Dermis microvascular lymphatic vessel endothelial cell (primary cell): Measurements from ENCODE around the gene CABP4. TPM values are rescaled to one million over a fixed set of nuclear protein-coding genes. Genes with fewer than 3 reads are reported as not detected.
"Not testable (repeated sequence)": the region's sequence is repeated elsewhere in the genome, so short reads cannot be mapped to it uniquely, and the experiment has no call there.

Experiments
- DNase-seq, 2 donors: peaks; one replicate each; pipeline versions ENCODE4 v3.0.0 to v3.0.0-alpha.2; 2010; ENCODE audit warnings: low read depth in 2 of 2
- total RNA-seq: library from RNA; depleted of rRNA; stranded (reverse); fragments of >200 nt; gene quantifications from 2 replicates; pipeline ENCODE4 v1.2.1, GENCODE V29; 2014

Gene CABP4
- total RNA-seq, 1 donor from 2014 or later, result 1.5 TPM

DNA sequence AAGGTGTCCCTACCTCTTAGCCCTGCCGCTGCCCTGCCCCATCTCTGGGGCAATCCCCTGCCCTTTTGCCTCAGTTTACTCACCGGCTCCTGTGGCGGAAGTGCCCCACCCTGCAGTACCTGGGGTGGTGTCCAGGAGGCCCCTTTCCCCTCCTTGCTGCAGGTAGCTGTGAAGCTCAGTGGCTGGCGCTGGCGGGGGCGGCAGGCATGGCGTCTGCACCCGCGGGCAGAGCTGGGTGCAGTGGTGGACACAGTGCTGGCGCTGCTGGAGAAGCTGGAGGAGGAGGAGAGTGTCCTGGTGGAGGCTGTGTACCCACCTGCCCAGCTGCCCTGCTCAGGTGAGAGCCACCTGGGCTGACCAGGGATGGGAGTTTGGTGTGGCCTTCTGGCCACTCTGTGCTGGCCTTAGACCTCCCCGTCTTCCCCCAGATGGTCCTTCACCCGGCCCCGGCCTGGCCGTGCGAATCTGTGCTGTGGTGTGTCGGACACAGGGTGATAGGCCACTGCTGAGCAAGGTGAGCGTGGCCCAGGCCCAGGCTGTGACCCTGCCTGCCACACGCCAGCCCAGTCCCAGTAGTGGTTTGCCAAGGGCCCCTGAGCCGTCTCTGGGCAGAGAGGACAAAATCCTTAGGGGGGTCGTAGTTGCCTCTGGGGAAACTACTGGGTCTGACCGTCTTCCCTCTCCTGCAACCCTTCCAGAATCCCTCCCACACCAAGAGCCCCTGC is 35.7 kb upstream of the CABP4 start:
- DNase-seq, result no peak

DNA sequence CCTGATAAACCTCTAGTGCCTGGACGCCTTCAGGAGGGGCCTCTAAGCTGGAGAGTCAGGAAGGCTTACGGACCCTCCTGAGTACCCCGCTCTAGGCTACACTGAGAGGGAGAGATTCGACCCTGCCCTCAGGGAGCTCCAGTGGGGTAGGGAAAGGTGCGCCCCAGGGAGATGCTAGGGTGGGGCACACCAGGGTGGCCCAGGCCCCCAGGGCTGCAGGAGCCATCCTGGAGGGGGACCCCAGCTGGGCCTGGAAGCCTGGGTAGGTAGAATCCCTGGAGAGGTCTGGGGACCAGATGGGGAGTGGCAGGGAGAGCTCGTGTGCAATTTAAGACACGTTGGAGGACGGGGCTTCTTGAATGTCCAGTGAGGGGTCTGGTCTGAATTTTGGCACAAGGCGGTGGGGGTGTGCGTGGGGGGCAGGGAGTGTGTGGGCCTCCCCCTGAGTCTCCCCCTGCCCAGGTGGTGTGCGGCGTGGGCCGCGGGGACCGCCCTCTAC is 35.0 kb upstream of the CABP4 start:
- DNase-seq, result no peak

DNA sequence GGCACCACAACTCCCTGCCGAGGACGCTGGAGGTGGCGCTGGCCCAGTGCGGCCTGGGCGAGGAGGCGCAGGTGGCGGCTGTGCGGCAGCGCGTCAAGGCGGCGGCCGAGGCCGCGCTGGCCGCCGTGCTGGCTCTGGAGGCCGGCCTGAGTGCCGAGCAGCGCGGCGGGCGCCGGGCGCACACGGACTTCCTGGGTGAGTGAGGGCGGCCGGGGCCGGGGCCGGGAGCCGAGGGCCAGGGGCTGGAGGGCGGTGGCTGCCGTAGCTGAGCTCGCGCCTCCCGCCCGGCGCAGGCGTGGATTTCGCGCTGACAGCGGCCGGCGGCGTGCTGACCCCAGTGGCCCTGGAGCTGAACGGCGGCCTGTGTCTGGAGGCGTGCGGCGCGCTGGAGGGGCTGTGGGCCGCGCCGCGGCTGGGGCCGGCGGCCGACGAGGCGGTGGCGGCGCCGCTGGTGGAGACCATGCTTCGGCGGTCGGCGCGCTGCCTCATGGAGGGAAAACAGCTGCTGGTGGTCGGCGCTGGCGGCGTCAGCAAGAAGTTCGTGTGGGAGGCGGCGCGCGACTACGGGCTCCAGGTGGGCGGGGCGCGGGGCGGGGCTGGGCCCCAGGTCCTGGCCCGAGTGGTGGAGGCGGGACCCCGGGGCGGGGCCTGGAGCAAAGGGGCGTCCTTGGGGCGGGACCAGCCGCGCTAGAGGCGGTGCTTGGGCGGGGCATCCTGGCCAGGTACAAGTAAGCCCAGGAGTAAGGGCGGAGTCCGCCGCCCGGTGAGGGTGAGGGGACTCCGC is 34.3 kb upstream of the CABP4 start:
- peak; percentile 65 to 94 for DNase-seq

DNA sequence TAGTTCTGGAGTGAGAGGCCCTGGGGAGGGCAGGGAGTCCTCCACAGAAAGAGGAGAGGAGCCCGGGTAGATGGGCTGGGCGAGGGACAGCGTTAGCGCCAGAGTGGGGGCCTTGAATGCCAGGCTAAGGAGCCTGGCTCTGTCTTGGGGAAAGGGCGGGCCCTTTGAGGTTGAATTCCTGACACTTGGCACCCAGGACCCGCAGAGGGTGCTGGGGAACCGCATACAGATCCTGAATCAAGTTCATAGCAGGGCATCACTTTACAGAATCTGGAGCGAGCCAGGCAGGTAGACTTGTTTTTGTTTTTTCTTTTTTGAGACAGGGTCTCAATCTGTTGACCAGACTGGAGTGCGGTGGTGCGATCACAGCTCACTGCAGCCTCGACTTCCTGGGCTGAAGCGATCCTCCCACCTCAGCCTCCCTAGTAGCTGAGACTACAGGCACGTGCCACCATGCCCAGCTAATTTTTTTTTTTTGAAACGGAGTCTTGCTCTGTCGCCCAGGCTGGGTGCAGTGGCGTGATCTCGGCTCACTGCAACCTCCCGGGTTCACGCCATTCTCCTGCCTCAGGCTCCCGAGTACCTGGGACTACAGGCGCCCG is 33.6 kb upstream of the CABP4 start:
- DNase-seq, result no peak

DNA sequence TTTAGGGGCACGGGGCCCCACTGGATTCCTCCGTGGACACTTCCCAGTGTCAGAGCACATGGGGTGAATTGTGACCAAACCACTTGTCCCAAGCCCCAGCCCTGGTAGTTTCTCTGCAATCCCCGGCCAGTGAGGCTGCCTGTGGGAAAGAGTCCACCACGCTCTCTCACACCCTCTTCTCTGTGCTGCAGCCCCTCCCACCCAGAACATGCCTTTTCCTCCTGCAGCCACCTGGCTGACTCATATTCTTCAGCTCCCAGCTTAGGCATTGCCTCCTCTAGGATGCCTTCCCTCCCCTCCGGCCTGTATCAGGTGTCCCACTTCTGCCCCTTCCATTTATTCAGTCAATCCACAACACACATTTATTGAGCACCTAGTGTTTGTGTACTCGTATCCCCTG is 32.3 kb upstream of the CABP4 start:
- no peak for DNase-seq

DNA sequence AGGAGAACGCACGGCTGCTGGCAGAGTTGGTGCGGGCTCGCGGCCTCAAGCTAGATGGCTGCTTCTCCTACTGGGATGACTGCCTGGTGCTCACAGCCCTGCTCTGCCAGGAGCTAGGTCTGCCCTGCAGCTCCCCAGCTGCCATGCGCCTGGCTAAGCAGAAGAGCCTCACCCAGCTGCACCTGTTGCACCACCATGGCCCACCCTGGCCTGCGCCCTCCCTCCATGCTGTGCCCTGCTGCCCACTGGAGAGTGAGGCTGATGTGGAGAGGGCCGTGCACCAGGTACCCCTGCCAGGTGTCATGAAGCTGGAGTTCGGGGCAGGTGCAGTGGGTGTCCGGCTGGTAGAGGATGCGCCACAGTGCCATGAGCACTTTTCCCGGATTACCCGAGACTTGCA is 31.7 kb upstream of the CABP4 start:
- no peak for DNase-seq

DNA sequence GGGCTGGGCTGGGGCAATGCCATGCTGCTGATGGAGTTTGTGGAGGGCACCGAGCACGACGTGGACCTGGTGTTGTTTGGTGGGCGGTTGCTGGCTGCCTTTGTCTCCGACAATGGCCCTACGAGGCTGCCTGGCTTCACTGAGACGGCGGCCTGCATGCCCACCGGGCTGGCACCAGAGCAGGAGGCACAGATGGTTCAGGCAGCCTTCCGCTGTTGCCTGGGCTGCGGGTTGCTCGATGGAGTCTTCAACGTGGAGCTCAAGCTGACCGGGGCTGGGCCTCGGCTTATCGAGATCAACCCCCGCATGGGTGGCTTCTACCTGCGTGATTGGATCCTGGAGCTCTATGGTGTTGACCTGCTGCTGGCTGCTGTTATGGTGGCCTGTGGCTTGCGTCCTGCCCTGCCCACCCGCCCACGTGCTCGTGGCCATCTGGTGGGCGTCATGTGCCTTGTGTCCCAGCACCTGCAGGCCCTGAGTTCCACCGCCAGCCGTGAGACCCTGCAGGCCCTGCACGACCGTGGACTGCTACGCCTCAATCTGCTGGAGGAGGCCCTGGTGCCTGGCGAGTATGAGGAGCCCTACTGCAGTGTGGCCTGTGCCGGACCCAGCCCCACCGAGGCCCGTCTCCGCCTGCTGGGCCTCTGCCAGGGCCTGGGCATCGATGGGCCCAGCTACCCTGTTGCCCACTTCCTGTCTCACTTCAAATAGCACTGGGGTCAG is 31.1 kb upstream of the CABP4 start:
- DNase-seq, result no peak

DNA sequence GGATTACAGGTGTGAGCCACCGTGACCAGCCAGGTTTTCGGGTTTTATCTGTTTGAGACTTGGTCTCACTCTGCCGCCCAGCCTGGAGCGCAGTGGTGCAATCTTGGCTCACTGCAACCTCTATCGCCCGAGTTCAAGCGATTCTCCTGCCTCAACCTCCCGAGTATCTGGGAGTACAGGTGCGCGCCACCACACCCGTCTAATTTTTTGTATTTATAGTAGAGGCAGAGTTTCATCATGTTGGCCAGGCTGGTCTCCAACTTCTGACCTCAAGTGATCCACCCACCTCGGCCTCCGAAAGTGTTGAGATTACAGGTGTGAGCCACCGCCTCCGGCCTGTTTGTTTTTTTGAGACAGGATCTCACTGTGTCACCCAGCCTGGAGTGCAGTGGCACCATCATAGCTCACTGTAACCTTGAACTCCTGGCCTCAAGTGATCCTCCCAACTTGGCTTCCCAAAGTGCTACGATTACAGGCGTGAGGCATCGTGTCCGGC is 27.7 kb upstream of the CABP4 start:
- DNase-seq, result not testable (repeated sequence)

DNA sequence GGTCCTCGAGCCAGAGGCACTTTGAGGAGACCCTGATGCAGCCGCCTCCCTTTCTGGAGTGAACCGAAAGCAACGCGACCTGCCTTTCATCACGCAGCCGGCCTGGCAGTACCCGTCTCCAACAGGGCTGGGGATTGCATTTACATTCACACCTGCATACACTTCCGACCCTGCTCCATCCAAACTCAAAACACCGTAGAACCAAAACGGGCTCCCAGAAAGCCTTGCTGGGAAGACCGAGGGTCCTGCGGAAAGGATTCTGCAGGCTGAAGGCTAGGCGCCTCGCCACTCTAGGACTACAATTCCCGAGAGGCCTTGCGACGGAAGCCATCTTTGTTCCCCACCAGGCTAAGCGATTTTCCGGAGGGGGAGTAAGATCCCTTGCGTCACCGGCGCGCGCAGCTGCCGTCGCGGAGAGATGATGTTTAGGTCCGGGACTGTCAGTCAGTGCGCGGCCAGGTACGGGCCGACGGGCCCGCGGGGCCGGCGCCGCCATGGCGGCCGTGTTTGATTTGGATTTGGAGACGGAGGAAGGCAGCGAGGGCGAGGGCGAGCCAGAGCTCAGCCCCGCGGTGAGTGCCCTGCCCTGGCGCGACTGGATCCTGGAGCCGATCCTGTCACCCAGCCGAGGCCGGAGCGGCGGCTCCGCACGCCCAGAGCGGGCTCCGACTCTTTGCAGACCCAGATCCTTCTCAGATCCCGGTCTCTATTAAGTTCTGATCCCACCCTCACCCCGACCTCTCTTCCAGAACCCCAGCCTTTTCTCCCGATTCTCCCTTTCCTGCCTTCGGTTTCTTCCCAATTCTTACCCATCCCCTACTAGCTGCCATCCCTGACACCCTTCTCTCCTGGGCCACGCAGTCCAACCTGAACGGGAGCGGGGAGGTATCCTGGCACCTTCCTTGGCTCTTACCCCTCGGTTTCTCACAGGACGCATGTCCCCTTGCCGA is 26.8 kb upstream of the CABP4 start, which contains the start of gene RPS6KB2:
Gene RPS6KB2 (plus strand): TSS at position 443 of the 950 bp plus-strand sequence. CDS start 52 bp downstream, at position 495.
- peak; percentile 95 to 97 for DNase-seq

DNA sequence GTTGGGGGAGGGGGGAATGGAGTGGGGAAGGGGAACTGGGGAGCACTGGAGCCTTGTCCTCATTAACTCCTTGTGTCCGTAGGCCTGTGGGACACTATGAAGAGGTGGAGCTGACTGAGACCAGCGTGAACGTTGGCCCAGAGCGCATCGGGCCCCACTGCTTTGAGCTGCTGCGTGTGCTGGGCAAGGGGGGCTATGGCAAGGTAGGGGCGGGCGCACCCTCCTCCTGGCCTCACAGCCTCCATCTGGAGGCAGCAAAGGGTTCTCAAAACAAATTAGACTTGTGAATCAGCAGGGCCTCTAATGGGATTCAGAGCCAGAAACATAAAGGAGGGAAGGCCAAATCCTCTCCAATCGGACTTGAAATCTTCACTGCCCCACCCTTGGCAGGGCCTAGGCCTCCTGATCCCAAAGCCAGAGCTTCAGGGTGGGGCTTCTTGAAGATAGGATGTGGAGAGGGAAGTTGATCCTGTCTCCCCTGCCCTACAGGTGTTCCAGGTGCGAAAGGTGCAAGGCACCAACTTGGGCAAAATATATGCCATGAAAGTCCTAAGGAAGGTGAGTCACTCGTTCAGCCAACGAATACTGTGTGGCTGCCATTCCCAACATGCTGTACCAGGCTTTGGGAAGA is 26.0 kb upstream of the CABP4 start:
- DNase-seq, result no peak

DNA sequence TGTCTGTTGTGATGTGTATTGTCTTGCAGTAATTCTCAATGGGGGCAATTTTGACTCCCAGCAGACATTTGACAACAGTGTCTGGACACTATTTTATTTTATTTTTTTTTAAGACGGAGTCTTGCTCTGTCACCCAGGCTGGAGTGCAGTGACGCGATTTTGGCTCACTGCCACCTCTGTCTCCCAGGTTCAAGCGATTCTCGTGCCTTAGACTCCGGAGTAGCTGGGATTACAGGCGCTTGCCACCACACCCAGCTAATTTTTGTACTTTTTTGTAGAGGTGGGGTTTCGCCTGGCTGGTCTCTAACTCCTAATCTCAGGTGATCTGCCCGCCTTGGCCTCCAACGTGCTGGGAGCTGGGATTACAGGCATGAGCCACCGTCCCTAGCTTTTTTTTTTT is 25.4 kb upstream of the CABP4 start:
- no peak for DNase-seq

DNA sequence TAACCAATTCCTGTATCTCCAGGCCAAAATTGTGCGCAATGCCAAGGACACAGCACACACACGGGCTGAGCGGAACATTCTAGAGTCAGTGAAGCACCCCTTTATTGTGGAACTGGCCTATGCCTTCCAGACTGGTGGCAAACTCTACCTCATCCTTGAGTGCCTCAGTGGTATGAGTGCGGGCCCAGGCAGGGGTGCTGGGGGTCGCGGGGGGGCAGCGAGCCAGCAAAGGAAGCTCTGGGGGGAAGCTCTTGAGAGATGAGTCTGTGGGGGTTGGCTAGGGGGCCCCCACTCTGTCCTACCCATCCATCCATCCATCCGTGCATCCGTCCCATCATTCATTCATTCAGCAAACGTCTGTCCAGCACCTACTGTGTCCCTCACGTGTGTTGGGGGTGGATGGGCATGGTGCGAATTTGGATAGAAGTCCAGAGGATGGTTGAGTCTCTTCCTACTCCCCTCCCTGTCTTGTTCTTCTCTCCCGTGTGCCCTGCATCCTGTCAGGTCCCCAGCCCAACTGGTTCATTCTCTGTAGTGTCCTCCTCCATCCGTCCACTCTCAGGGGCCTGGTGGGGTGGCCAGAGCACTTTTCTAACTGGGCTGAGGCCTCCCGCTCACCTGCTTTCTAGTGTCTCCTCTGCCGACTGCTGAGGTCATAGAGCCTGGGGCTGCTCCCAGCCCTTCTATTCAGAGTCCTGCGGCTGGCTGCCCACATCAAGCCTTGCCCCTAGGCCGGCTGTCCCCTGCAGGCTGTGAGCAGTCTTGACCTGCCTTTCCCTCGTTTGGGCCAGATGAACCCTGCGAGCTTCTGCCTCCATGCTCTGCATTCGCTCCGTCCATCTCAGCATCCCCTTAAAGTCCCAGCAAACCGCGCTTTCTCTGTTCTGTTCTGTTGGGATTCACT is 23.6 kb upstream of the CABP4 start:
- no peak for DNase-seq

DNA sequence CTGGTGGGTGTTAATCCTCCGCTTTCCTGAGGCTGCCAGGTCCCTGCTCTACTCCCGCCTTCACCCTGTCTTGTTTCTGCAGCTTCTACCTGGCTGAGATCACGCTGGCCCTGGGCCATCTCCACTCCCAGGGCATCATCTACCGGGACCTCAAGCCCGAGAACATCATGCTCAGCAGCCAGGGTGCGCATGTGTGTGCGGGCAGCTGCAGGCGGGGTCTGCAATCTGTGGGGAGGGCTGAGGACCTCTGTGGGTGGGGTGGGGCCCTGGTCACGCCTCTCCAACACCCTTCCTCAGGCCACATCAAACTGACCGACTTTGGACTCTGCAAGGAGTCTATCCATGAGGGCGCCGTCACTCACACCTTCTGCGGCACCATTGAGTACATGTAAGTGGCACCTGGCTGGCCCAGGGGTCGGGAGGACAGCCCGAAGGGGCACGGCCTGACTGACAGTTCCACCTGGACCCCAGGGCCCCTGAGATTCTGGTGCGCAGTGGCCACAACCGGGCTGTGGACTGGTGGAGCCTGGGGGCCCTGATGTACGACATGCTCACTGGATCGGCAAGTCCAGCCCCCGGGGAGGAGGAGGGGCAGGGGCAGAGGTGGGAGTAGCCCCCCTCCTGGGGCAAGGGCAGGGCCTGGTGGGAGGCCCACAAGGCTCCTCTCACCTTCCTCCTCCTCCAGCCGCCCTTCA is 22.4 kb upstream of the CABP4 start:
- no peak for DNase-seq

DNA sequence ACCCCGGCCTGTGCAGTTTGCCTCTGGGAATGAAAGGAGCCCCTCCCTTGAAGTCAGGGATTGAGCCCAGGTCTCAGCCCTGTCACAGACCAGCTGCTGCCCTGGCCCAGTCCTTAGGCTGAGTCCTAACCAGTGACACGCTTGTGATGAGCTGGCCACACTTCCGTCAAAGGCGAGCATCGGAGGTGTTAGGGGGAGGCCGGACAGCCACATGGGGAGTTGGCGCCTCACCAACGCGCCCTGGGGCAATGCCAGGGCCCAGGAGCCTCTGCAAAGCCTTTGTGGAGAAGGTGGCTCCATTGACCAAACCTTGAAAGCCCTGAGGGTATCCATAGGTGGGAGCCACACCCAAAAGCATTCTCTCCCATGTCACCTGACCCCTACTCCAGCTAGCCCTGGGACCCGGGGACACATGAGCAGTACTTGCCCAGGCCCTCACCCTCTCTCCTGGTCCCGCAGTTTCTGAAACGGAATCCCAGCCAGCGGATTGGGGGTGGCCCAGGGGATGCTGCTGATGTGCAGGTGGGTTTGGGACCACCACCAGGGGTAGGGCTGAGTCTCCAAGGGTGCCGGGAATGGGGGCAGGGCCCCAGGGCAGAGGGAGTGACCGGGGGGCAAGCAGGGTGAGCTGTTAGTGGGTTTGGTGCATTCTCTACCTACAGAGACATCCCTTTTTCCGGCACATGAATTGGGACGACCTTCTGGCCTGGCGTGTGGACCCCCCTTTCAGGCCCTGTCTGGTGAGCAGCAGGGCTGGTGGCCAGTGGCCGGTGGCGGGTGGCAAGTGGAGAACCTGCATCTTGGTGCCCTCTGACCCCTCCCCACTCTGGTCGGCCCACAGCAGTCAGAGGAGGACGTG is 21.4 kb upstream of the CABP4 start:
- DNase-seq, result no peak

DNA sequence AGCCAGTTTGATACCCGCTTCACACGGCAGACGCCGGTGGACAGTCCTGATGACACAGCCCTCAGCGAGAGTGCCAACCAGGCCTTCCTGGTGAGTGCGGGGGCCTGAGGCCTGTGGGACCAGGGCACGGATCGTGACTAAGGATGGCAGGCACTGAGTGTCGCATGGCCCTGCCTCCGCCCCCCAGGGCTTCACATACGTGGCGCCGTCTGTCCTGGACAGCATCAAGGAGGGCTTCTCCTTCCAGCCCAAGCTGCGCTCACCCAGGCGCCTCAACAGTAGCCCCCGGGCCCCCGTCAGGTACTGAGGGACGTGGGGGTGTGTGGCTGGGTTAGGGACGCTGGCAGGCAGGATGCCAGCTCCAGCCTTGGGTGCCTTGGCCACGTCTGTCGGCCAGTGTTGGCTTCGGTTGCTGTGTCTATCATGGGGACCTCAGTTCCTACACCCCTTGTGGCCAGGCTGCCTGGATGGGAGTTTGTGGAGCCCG is 20.7 kb upstream of the CABP4 start:
- no peak for DNase-seq

DNA sequence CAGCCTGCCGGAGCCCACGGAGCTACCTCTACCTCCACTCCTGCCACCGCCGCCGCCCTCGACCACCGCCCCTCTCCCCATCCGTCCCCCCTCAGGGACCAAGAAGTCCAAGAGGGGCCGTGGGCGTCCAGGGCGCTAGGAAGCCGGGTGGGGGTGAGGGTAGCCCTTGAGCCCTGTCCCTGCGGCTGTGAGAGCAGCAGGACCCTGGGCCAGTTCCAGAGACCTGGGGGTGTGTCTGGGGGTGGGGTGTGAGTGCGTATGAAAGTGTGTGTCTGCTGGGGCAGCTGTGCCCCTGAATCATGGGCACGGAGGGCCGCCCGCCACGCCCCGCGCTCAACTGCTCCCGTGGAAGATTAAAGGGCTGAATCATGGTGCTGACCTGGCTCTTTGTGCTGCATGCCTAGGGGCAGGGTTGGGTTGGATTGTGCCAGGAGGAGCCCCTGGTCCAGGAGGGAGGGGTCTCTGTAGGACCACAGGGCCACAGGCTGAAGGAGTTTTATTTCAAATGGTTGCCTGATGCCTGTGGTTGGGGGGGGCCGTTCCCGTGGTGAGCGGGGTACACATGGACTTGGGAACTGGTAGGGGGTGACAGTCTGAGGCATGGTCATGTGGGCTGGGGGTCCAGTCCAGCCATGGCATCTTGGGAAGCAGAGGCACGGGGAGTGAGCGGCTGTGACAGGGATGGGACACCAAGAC is 20.0 kb upstream of the CABP4 start:
- no peak for DNase-seq
